ENCODE data around the gene TSC22D2. TPM values are rescaled to one million over a fixed set of nuclear protein-coding genes. Genes with fewer than 3 reads are reported as not detected.

TSC22D2 gene
- total and polyA plus RNA-seq, 10 of the 15 experiments (the other 5 are each of a cell fraction or from before 2014, with no cell fraction given): 7.4 to 19.4 (median 10.9) TPM

GRCh38 chr3:150376001-150376848 lies 31.9 kb upstream of the TSC22D2 start:
- no peak overlapping the region for H3K4me3 ChIP-seq
- ChIA-PET POLR2A (interaction anchor here (1.3 to 4.6 kb wide), 2 partner anchors 9 to 32 kb away, joined by 6 to 18 read pairs; partner anchors contain the start of gene TSC22D2), RAD21 (ENCODE audit: unreplicated experiment) (interaction anchor here (0.8 to 1.3 kb wide), 4 partner anchors 9 to 119 kb away, joined by 3 to 5 read pairs (median 4); no protein-coding TSS in a partner anchor), SMC1A (ENCODE audit: uncharacterized antibody, unreplicated experiment) (interaction anchor here (0.7 to 2.4 kb wide), 9 partner anchors 9 to 70 kb away, joined by 3 to 7 read pairs (median 4); no protein-coding TSS in a partner anchor), CTCF (no interaction called here)
- intact Hi-C loops (cut with micrococcal nuclease; ENCODE audit: unreplicated experiment) (no loop called here), in situ Hi-C loops (cut with MboI) (no loop called here)
- 0 out of 2 replicates have a peak, but pooled peaks cover 2% of the 10 kb centered on the region for H3K4me1 ChIP-seq (ENCODE audit: control insufficient read depth, insufficient read depth, low read length)
- no peaks in the 10 kb centered on the region for H4K20me1 ChIP-seq (ENCODE audit: control insufficient read depth, insufficient read depth)
- H2AFZ ChIP-seq (ENCODE audit: control insufficient read depth, low read depth, low read length): no peak overlapping the region
- no peaks in the 10 kb centered on the region for H3K9me3 ChIP-seq (replicated peaks; ENCODE audit: control insufficient read depth, insufficient read depth, low read length)
- no peak overlapping the region for H3K9ac ChIP-seq (ENCODE audit: control insufficient read depth, insufficient read depth, low read length)
- ATAC-seq (no peak), FAIRE-seq (no peak), DNase-seq (ENCODE audit: low read depth, low spot score) (no peak)
- no TSS peak for BruUV-seq (replicated peaks)
- 66% methylated on average over 3 of the region's 3 CpGs for WGBS (ENCODE audit: insufficient coverage, insufficient replicate concordance, low lambda C conversion rate, missing lambda C conversion rate)
- no peaks in the 10 kb centered on the region for H3K27me3 ChIP-seq (replicated peaks in 1 of 2; ENCODE audit: control insufficient read depth in 2 of 2, insufficient read depth in 2 of 2, low read length in 1 of 2)
- TF ChIP-seq BMI1 (IDR thresholded peaks at IDR 0.05; ENCODE audit: borderline replicate concordance) (no peak), CHD1 (IDR thresholded peaks at IDR 0.05; ENCODE audit: low read depth, low read length) (no peak), E4F1 (IDR thresholded peaks at IDR 0.05; ENCODE audit: borderline replicate concordance, partially characterized antibody) (no peak), CEBPB (IDR thresholded peaks at IDR 0.05; ENCODE audit: borderline replicate concordance in 1 of 2, low read depth in 2 of 2, low read length in 2 of 2) (no peak), ASH2L (IDR thresholded peaks at IDR 0.05; ENCODE audit: borderline replicate concordance, low read depth) (no peak), RB1 (IDR thresholded peaks at IDR 0.05; ENCODE audit: borderline replicate concordance) (no peak), CBX3 (IDR thresholded peaks at IDR 0.05; ENCODE audit: borderline replicate concordance, low read depth) (no peak), EGR1 (IDR thresholded peaks at IDR 0.05; ENCODE audit: borderline replicate concordance in 1 of 2, low read depth in 2 of 2, low read length in 2 of 2) (no peak), SMC3 (IDR thresholded peaks at IDR 0.05; ENCODE audit: borderline replicate concordance, low read length) (no peak)
- H3K79me2 ChIP-seq (ENCODE audit: control insufficient read depth, insufficient read depth, low read length): no peaks in the 10 kb centered on the region
- H3K27ac ChIP-seq (ENCODE audit: control insufficient read depth, insufficient read depth): no peak overlapping the region
- no peaks in the 10 kb centered on the region for H3K36me3 ChIP-seq (ENCODE audit: control insufficient read depth in 2 of 2, insufficient read depth in 2 of 2, low read length in 1 of 2)
- H3K4me2 ChIP-seq (ENCODE audit: control insufficient read depth, insufficient read depth): no peak overlapping the region

Data from GM12878 (cell line).